NCI-H526 treated with DMSO at 0.1 percent for 48 hours (cell line): Measurements from ENCODE around the gene ELOVL6.
A peak's percentile ranks its signal among the peaks of the same experiment; 100 is the strongest.

Experiments used
- DNase-seq: peaks from one replicate; lab custom pipeline; 2025; lab: John Stamatoyannopoulos, UW

Gene ELOVL6

GRCh38 chr4:110025718-110026117 lies 172.7 kb downstream of the ELOVL6 start:
- no peak for DNase-seq

GRCh38 chr4:110025056-110025455 lies 173.4 kb downstream of the ELOVL6 start:
- no peak for DNase-seq

GRCh38 chr4:110022457-110022856 lies 176.0 kb downstream of the ELOVL6 start:
- no peak for DNase-seq

- no peak for DNase-seq
These were observed 177.6 kb downstream of the ELOVL6 start for GRCh38 chr4:110020646-110021443.

GRCh38 chr4:110020139-110020538 lies 178.3 kb downstream of the ELOVL6 start:
- DNase-seq: no peak

GRCh38 chr4:110019153-110019552 lies 179.3 kb downstream of the ELOVL6 start:
- DNase-seq: no peak

GRCh38 chr4:110014233-110014632 lies 184.2 kb downstream of the ELOVL6 start:
- DNase-seq: no peak

- DNase-seq: no peak
These were observed 185.5 kb downstream of the ELOVL6 start for GRCh38 chr4:110012917-110013316.

GRCh38 chr4:110010797-110011196 lies 187.6 kb downstream of the ELOVL6 start:
- no peak for DNase-seq

- DNase-seq: no peak
These were observed 188.9 kb downstream of the ELOVL6 start for GRCh38 chr4:110009550-110009949.

GRCh38 chr4:110008540-110008939 lies 189.9 kb downstream of the ELOVL6 start:
- no peak for DNase-seq

GRCh38 chr4:110007217-110007616 lies 191.2 kb downstream of the ELOVL6 start:
- DNase-seq: no peak

GRCh38 chr4:110005461-110006056 lies 192.9 kb downstream of the ELOVL6 start:
- peak; percentile 58 for DNase-seq

- DNase-seq: no peak
These were observed 193.9 kb downstream of the ELOVL6 start for GRCh38 chr4:110004556-110004955.

GRCh38 chr4:110003401-110004187 lies 194.8 kb downstream of the ELOVL6 start:
- no peak for DNase-seq

GRCh38 chr4:110002326-110002725 lies 196.1 kb downstream of the ELOVL6 start:
- no peak for DNase-seq

- no peak for DNase-seq
These were observed 198.9 kb downstream of the ELOVL6 start for GRCh38 chr4:109999585-109999912.

- DNase-seq: peak; percentile 72
These were observed 199.4 kb downstream of the ELOVL6 start for GRCh38 chr4:109998867-109999584.

GRCh38 chr4:109996526-109996925 lies 201.9 kb downstream of the ELOVL6 start:
- no peak for DNase-seq
